GM12878 (cell line): ENCODE measurements around the gene FHOD3. TPM values are rescaled to one million over a fixed set of nuclear protein-coding genes. Genes with fewer than 3 reads are reported as not detected.

Source experiments
- CUX1 ChIP-seq: IDR thresholded peaks from 2 replicates; pipeline ENCODE4 v1.6.1; 2012; ENCODE audit warnings: improper control_type of control experiment, low read depth, low read length; ENCODE audit not compliant: insufficient replicate concordance
- HDAC6 ChIP-seq: fragments of 200-600 bp; sonication (generic); IDR thresholded peaks from one replicate; pipeline ENCODE4 v1.8.0; 2017; ENCODE audit warnings: antibody characterized with exemption; ENCODE audit not compliant: unreplicated experiment
- MTA2 ChIP-seq: fragments of 450-650 bp; IDR thresholded peaks from 2 replicates; pipeline ENCODE4 v1.6.1; 2016; ENCODE audit warnings: low read depth, mild to moderate bottlenecking, moderate library complexity
- SPI1 ChIP-seq: IDR thresholded peaks from 2 replicates; pipeline ENCODE4 v1.6.1; 2011; ENCODE audit warnings: low read depth, mild to moderate bottlenecking, low read length, moderate library complexity, borderline replicate concordance; ENCODE audit not compliant: insufficient read depth
- TARDBP ChIP-seq: IDR thresholded peaks from 2 replicates; pipeline ENCODE4 v1.6.1; 2016; ENCODE audit warnings: borderline replicate concordance
- polyA plus RNA-seq, 11 experiments: library from polyadenylated mRNA; depleted of rRNA in 4 of 11; unstranded in 6 of 11; stranded (reverse) in 5 of 11; fragments of >200 nt; fragmentation: Nextera tagmentation in 4 of 11; fragmentation: Illumina TruSeq in 1 of 11; extraction: Ambion mirVana in 4 of 11; extraction: Trizol in 1 of 11; gene quantifications; 1 replicate in 1 of 11; 2 replicates in 10 of 11; pipeline versions ENCODE4 v1.2.1 to v1.2.3, GENCODE V29; 2011 to 2016; ENCODE audit warnings: inconsistent platforms in 2 of 11, missing spikeins in 2 of 11, low read depth in 1 of 11
- total RNA-seq, 4 experiments: library from RNA; depleted of rRNA in 3 of 4; stranded (reverse); fragments of >200 nt in 3 of 4; fragmentation: Illumina TruSeq in 1 of 4; extraction: Trizol in 1 of 4; gene quantifications; 2 replicates each; pipeline versions ENCODE4 v1.2.1 to v1.2.3, GENCODE V29; 2013 to 2021

Gene FHOD3
- total and polyA plus RNA-seq, 10 of the 15 experiments (the other 5 are each of a cell fraction or from before 2014, with no cell fraction given), result 0.77 to 26.7 (median 10.4) TPM

- TF ChIP-seq SPI1 (peak; percentile 34; the same call in 1 of the 2 replicates), HDAC6 (no peak), TARDBP (no peak), CUX1 (peak; percentile 35), MTA2 (peak; percentile 89)
Measured at GRCh38 chr18:36633961-36634412, 336.5 kb downstream of the FHOD3 start (continued).
